ENCODE measurements around the gene RBBP5. TPM values are rescaled to one million over a fixed set of nuclear protein-coding genes. Genes with fewer than 3 reads are reported as not detected.

RBBP5 gene
- total RNA-seq, 4 donors from 2014 or later: 8.6 to 13.3 (median 12.0) TPM

GRCh38 chr1:205048382-205048781 is 73.4 kb downstream of the RBBP5 start:
- TF ChIP-seq POLR2A (IDR thresholded peaks at IDR 0.05; ENCODE audit: low read depth) (no peak), EP300 (IDR thresholded peaks at IDR 0.05) (no peak), CTCF (IDR thresholded peaks at IDR 0.05) (no peak), POLR2AphosphoS5 (IDR thresholded peaks at IDR 0.05) (no peak)
- no peaks in the 10 kb centered on the region for H3K36me3 ChIP-seq
- H3K27me3 ChIP-seq: peaks cover 0 to 55% (median 10%) of the 10 kb centered on the region in 4 donors
- no peaks in the 10 kb centered on the region for H3K9me3 ChIP-seq
- WGBS: no CpG with 5 or more reads among the region's 9 CpGs
- no peak overlapping the region for H3K4me3 ChIP-seq
- intact Hi-C loops (cut with DNase I): no loop called here
- DNase-seq (ENCODE audit: extremely low spot score): no peak
- H3K4me1 ChIP-seq: peaks cover 0 to 10% (median 8%) of the 10 kb centered on the region in 4 donors
- H3K27ac ChIP-seq (replicated peaks in 1 of 4): no peak overlapping the region

GRCh38 chr1:205047764-205048231 is 74.0 kb downstream of the RBBP5 start:
- no peaks in the 10 kb centered on the region for H3K36me3 ChIP-seq
- TF ChIP-seq POLR2AphosphoS5 (IDR thresholded peaks at IDR 0.05) (no peak), CTCF (IDR thresholded peaks at IDR 0.05) (no peak), POLR2A (IDR thresholded peaks at IDR 0.05; ENCODE audit: low read depth) (no peak), EP300 (IDR thresholded peaks at IDR 0.05) (no peak)
- DNase-seq (ENCODE audit: extremely low spot score): no peak
- H3K27ac ChIP-seq (replicated peaks in 1 of 4): no peak overlapping the region
- intact Hi-C loops (cut with DNase I): no loop called here
- H3K9me3 ChIP-seq: no peaks in the 10 kb centered on the region
- 89% methylated on average over 5 of the region's 5 CpGs for WGBS
- peaks cover 0 to 61% (median 12%) of the 10 kb centered on the region in 4 donors for H3K27me3 ChIP-seq
- no peak overlapping the region for H3K4me3 ChIP-seq
- peaks cover 0 to 16% (median 14%) of the 10 kb centered on the region in 4 donors for H3K4me1 ChIP-seq

GRCh38 chr1:205046870-205047269 is 74.9 kb downstream of the RBBP5 start:
- Histone ChIP-seq H3K27ac (replicated peaks in 1 of 4) (no peak overlapping the region), H3K4me3 (no peak overlapping the region), H3K4me1 (peaks cover 0 to 19% (median 18%) of the 10 kb centered on the region in 4 donors), H3K27me3 (peaks cover 0 to 70% (median 13%) of the 10 kb centered on the region in 4 donors), H3K9me3 (no peaks in the 10 kb centered on the region), H3K36me3 (no peaks in the 10 kb centered on the region)
- intact Hi-C loops (cut with DNase I): no loop called here
- TF ChIP-seq POLR2AphosphoS5 (IDR thresholded peaks at IDR 0.05) (no peak), POLR2A (IDR thresholded peaks at IDR 0.05; ENCODE audit: low read depth) (no peak), CTCF (IDR thresholded peaks at IDR 0.05) (no peak), EP300 (IDR thresholded peaks at IDR 0.05) (no peak)
- WGBS: 50% methylated on average over 4 of the region's 4 CpGs
- DNase-seq (ENCODE audit: extremely low spot score): no peak

GRCh38 chr1:205045146-205045545 is 76.6 kb downstream of the RBBP5 start:
- Histone ChIP-seq H3K4me3 (no peak overlapping the region), H3K27me3 (peaks cover 0 to 74% (median 14%) of the 10 kb centered on the region in 4 donors), H3K4me1 (peaks cover 0 to 19% (median 18%) of the 10 kb centered on the region in 4 donors), H3K9me3 (no peaks in the 10 kb centered on the region), H3K36me3 (no peaks in the 10 kb centered on the region), H3K27ac (replicated peaks in 1 of 4) (no peak overlapping the region)
- WGBS: 30% methylated on average over 11 of the region's 11 CpGs
- DNase-seq (ENCODE audit: extremely low spot score): no peak
- intact Hi-C loops (cut with DNase I): no loop called here
- TF ChIP-seq CTCF (IDR thresholded peaks at IDR 0.05) (no peak), EP300 (IDR thresholded peaks at IDR 0.05) (no peak), POLR2AphosphoS5 (IDR thresholded peaks at IDR 0.05) (no peak), POLR2A (IDR thresholded peaks at IDR 0.05; ENCODE audit: low read depth) (no peak)

GRCh38 chr1:205044741-205045140 is 77.0 kb downstream of the RBBP5 start:
- Histone ChIP-seq H3K4me3 (no peak overlapping the region), H3K9me3 (no peaks in the 10 kb centered on the region), H3K27ac (replicated peaks in 1 of 4) (no peak overlapping the region), H3K27me3 (peaks cover 0 to 74% (median 14%) of the 10 kb centered on the region in 4 donors), H3K4me1 (peaks cover 0 to 19% (median 18%) of the 10 kb centered on the region in 4 donors), H3K36me3 (no peaks in the 10 kb centered on the region)
- no peak for DNase-seq (ENCODE audit: extremely low spot score)
- no peak for TF ChIP-seq EP300 (IDR thresholded peaks at IDR 0.05)
- TF ChIP-seq POLR2A (IDR thresholded peaks at IDR 0.05; ENCODE audit: low read depth): no peak
- no peak for TF ChIP-seq CTCF (IDR thresholded peaks at IDR 0.05)
- TF ChIP-seq POLR2AphosphoS5 (IDR thresholded peaks at IDR 0.05): no peak
- 37% methylated on average over 4 of the region's 5 CpGs for WGBS
- intact Hi-C loops (cut with DNase I): no loop called here

All from esophagus muscularis mucosa (tissue), 4 donors.